Lung (tissue), 12 donors: ENCODE data around the gene SEMA4D. TPM values are rescaled to one million over a fixed set of nuclear protein-coding genes. Genes with fewer than 3 reads are reported as not detected.

ENCODE experiments used
- ATAC-seq: fragments of 200-7000 bp; cut with Tn5 transposase; one replicate; pipeline ENCODE4 v1.9.1; 2020; ENCODE audit warnings: moderate number of reproducible peaks; ENCODE audit not compliant: insufficient read depth, low FRiP score
- DNase-seq, 3 donors: peaks; one replicate each; pipeline ENCODE4 v3.0.0-alpha.2; 2013 to 2017
- H3K27ac ChIP-seq, 2 donors: one replicate each; pipeline ENCODE4 v1.5.1; 2013; ENCODE audit warnings: mild to moderate bottlenecking in 2 of 2, moderate library complexity in 2 of 2, control low read depth in 1 of 2, inconsistent platforms in 1 of 2, low read depth in 1 of 2, low read length in 1 of 2
- H3K27me3 ChIP-seq, 3 donors: one replicate each; pipeline ENCODE4 v1.5.1; 2013; ENCODE audit warnings: low read length in 2 of 3; ENCODE audit not compliant: control insufficient read depth in 3 of 3, insufficient read depth in 3 of 3
- H3K36me3 ChIP-seq, 4 donors: one replicate each; pipeline ENCODE4 v1.5.1; 2013; ENCODE audit warnings: low read length in 4 of 4, mild to moderate bottlenecking in 1 of 4, moderate library complexity in 1 of 4; ENCODE audit not compliant: control insufficient read depth in 4 of 4, insufficient read depth in 4 of 4
- H3K4me1 ChIP-seq, 5 donors: one replicate each; pipeline ENCODE4 v1.5.1; 2013; ENCODE audit warnings: low read length in 5 of 5, mild to moderate bottlenecking in 2 of 5, moderate library complexity in 1 of 5; ENCODE audit not compliant: control insufficient read depth in 5 of 5, insufficient read depth in 5 of 5
- H3K4me3 ChIP-seq: one replicate; pipeline ENCODE4 v1.5.1; 2013; ENCODE audit warnings: mild to moderate bottlenecking, control low read depth, moderate library complexity
- H3K9ac ChIP-seq, 2 donors: one replicate each; pipeline ENCODE4 v1.5.1; 2013; ENCODE audit warnings: low read length in 2 of 2, control low read depth in 1 of 2; ENCODE audit not compliant: insufficient read depth in 1 of 2
- H3K9me3 ChIP-seq, 4 donors: one replicate each; pipeline ENCODE4 v1.5.1; 2013; ENCODE audit warnings: low read length in 3 of 4, mild to moderate bottlenecking in 1 of 4, moderate library complexity in 1 of 4; ENCODE audit not compliant: control insufficient read depth in 4 of 4, insufficient read depth in 3 of 4
- CTCF ChIP-seq: IDR thresholded peaks from 2 replicates; pipeline ENCODE4 v1.5.1; 2012; ENCODE audit warnings: mild to moderate bottlenecking; ENCODE audit errors: control extremely low read depth, extremely low read depth
- WGBS, 2 donors: extraction: QIAGEN DNeasy Blood & Tissue Kit; methylation state at CpG; one replicate each; pipeline ENCODE4 v1.1.7; 2013; 5-methylcytosine and 5-hydroxymethylcytosine counted together
- polyA plus RNA-seq, 2 donors: library from polyadenylated mRNA; stranded (reverse); fragments of 200-250 nt; gene quantifications; one replicate each; pipeline ENCODE4 v1.2.1, GENCODE V29; 2013
- total RNA-seq, 2 donors: library from RNA; depleted of rRNA in 1 of 2; stranded (reverse); fragments of >200 nt in 1 of 2; gene quantifications; one replicate each; pipeline ENCODE4 v1.2.1, GENCODE V29; 2014 to 2021
- donor health status: control.
- donor health status: control.
- donor health status: Bipolar disorder and iron deficiency.
- donor health status: healthy.
- donor health status: DM: yes; HTN: yes; CAD: no.

SEMA4D gene
- total and polyA plus RNA-seq, 4 donors, result 6.7 to 61.5 (median 29.0) TPM

GRCh38 chr9:89412951-89413350 lies 85.0 kb downstream of the SEMA4D start:
- Histone ChIP-seq H3K4me3 (no peak overlapping the region), H3K27ac (no peak overlapping the region), H3K27me3 (no peaks in the 10 kb centered on the region), H3K9ac (no peak overlapping the region), H3K9me3 (peaks cover 0 to 2% (median under 1%) of the 10 kb centered on the region in 4 donors), H3K4me1 (peaks cover 0 to 5% (median 0%) of the 10 kb centered on the region in 5 donors), H3K36me3 (peaks cover 0 to 2% (median 0%) of the 10 kb centered on the region in 4 donors)
- ATAC-seq, result no peak
- TF ChIP-seq CTCF, result no peak
- DNase-seq, result no peak
- WGBS, 2 donors, result 76 to 82% methylated on average over 4 of the region's 4 CpGs

- 92 to 95% methylated on average over 5 of the region's 5 CpGs for WGBS, 2 donors
- H3K9me3 ChIP-seq, result peaks cover 0 to 3% (median 2%) of the 10 kb centered on the region in 4 donors
- ATAC-seq (no peak), DNase-seq (no peak)
- peaks cover 0 to 2% (median 0%) of the 10 kb centered on the region in 4 donors for H3K36me3 ChIP-seq
- H3K27me3 ChIP-seq, result no peaks in the 10 kb centered on the region
- TF ChIP-seq CTCF, result no peak
- H3K4me3 ChIP-seq, result no peak overlapping the region
- H3K9ac ChIP-seq, result no peak overlapping the region
- H3K4me1 ChIP-seq, result peaks cover 0 to 5% (median 0%) of the 10 kb centered on the region in 5 donors
- no peak overlapping the region for H3K27ac ChIP-seq
Measured at GRCh38 chr9:89412541-89412940, 85.4 kb downstream of the SEMA4D start.

- WGBS, 2 donors, result 90 to 92% methylated on average over 6 of the region's 6 CpGs
- peaks cover 0 to 5% (median 0%) of the 10 kb centered on the region in 5 donors for H3K4me1 ChIP-seq
- no peak for DNase-seq
- H3K9me3 ChIP-seq, result peaks cover 0 to 6% (median 4%) of the 10 kb centered on the region in 4 donors
- H3K4me3 ChIP-seq, result no peak overlapping the region
- H3K9ac ChIP-seq, result no peak overlapping the region
- peaks cover 0 to 2% (median 0%) of the 10 kb centered on the region in 4 donors for H3K36me3 ChIP-seq
- no peak for ATAC-seq
- no peak overlapping the region for H3K27ac ChIP-seq
- no peak for TF ChIP-seq CTCF
- no peaks in the 10 kb centered on the region for H3K27me3 ChIP-seq
Measured at GRCh38 chr9:89411759-89412158, 86.2 kb downstream of the SEMA4D start.

GRCh38 chr9:89410641-89411350 lies 87.1 kb downstream of the SEMA4D start:
- H3K9ac ChIP-seq, result no peak overlapping the region
- H3K4me3 ChIP-seq, result no peak overlapping the region
- peaks cover 0 to 2% (median 0%) of the 10 kb centered on the region in 4 donors for H3K36me3 ChIP-seq
- 82 to 92% methylated on average over 7 of the region's 7 CpGs for WGBS, 2 donors
- H3K4me1 ChIP-seq, result peaks cover 0 to 8% (median 4%) of the 10 kb centered on the region in 5 donors
- no peak for DNase-seq
- H3K27me3 ChIP-seq, result no peaks in the 10 kb centered on the region
- no peak for ATAC-seq
- no peak overlapping the region for H3K27ac ChIP-seq
- peaks cover 0 to 6% (median 3%) of the 10 kb centered on the region in 4 donors for H3K9me3 ChIP-seq
- no peak for TF ChIP-seq CTCF
